Bronchus fibroblast of lung (primary cell): ENCODE results near the gene UNC93A. TPM values are rescaled to one million over a fixed set of nuclear protein-coding genes. Genes with fewer than 3 reads are reported as not detected.

Experiments
- total RNA-seq: library from RNA; depleted of rRNA; stranded (reverse); fragments of >200 nt; gene quantifications from 2 replicates; pipeline ENCODE4 v1.2.3, GENCODE V29; 2015

UNC93A gene
- total RNA-seq: not detected in 2 replicates

DNA sequence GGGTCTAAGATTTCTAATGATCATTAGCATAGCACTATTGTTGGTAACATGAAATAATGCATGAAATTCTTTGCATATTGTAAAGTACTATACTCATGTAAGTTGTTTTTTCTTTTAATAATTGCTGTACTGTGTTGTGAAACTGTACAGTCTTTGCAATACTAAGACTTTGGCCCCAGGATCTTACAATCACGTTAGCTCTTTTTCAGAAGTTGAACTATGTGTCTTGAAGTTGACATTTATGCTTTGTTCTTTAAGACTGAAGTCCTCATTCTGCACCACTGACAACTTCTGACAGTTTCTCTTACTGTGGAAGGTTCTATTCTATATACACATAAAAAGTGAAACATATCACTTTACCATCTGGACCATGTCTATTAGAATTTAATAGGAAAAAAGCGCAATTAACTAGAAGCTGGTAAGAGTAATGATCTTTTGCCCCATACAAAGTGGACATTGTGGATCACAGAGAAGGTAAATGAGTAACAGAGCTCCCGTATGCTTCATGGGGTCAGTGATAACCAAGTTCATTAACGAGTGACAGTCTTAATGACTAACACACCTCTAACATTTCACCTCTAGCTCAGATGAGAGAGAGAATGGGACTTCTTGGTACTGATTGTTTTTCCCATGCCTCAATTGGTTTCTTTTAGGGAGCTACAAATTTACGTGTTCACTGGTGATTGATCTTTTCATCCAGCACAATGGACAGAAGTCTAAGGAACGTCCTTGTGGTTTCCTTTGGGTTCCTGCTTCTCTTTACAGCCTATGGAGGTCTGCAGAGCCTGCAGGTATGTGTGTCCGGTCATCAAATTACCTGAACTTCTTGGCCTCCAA is at the start of gene UNC93A:
TSS of gene UNC93A (plus strand) at position 530 of the 837 bp plus-strand sequence. CDS start at position 705, 175 bp downstream.

Other genes with a start within 250 kb of the UNC93A start
- gene CCR6, start 168.2 kb upstream of the UNC93A start, total RNA-seq: not detected in 2 replicates
- not detected in 2 replicates for gene GPR31, start 133.3 kb upstream of the UNC93A start, total RNA-seq
- gene TTLL2, start 33.8 kb downstream of the UNC93A start, total RNA-seq: not detected in 2 replicates